HG03103 (cell line): ENCODE results near the gene HCLS1.
A peak's percentile ranks its signal among the peaks of the same experiment; 100 is the strongest.
"Not testable (repeated sequence)": the region's sequence is repeated elsewhere in the genome, so short reads cannot be mapped to it uniquely, and the experiment has no call there.

Experiments
- ATAC-seq: cut with Tn5 transposase; IDR thresholded peaks from one replicate; pipeline ENCODE4 v1.9.1; 2021; ENCODE audit warnings: low read depth; ENCODE audit not compliant: unreplicated experiment

Gene HCLS1

GRCh38 chr3:121660356-121661171, at the start of gene HCLS1:
HCLS1 (minus strand) TSS chr3:121660903; CDS start chr3:121658347, 2,556 bp downstream.
- ATAC-seq, result peak; percentile 75

- ATAC-seq, result no peak
Measured at GRCh38 chr3:121710347-121710746, 49.6 kb upstream of the HCLS1 start.

GRCh38 chr3:121707531-121708273, 47.0 kb upstream of the HCLS1 start:
- ATAC-seq, result no peak

GRCh38 chr3:121705541-121705940, 44.8 kb upstream of the HCLS1 start:
- no peak for ATAC-seq

GRCh38 chr3:121703973-121704372, 43.3 kb upstream of the HCLS1 start:
- ATAC-seq, result no peak

GRCh38 chr3:121698901-121699300, 38.2 kb upstream of the HCLS1 start:
- ATAC-seq, result no peak

- no peak for ATAC-seq
Measured at GRCh38 chr3:121698476-121698875, 37.8 kb upstream of the HCLS1 start.

- no peak for ATAC-seq
Measured at GRCh38 chr3:121696186-121696585, 35.5 kb upstream of the HCLS1 start.

- no peak for ATAC-seq
Measured at GRCh38 chr3:121692010-121692699, 31.5 kb upstream of the HCLS1 start.

GRCh38 chr3:121690777-121691405, 30.2 kb upstream of the HCLS1 start:
- ATAC-seq, result no peak

- ATAC-seq, result not testable (repeated sequence)
Measured at GRCh38 chr3:121688747-121689146, 28.0 kb upstream of the HCLS1 start.

GRCh38 chr3:121681792-121682191, 21.1 kb upstream of the HCLS1 start:
- ATAC-seq, result no peak

- ATAC-seq, result no peak
Measured at GRCh38 chr3:121677141-121677540, 16.4 kb upstream of the HCLS1 start.

- ATAC-seq, result no peak
Measured at GRCh38 chr3:121670676-121671075, 10.0 kb upstream of the HCLS1 start.

- ATAC-seq, result no peak
Measured at GRCh38 chr3:121667333-121667732, 6.6 kb upstream of the HCLS1 start.

- no peak for ATAC-seq
Measured at GRCh38 chr3:121665488-121665887, 4.8 kb upstream of the HCLS1 start.

GRCh38 chr3:121663171-121663847, 2.6 kb upstream of the HCLS1 start:
- ATAC-seq, result no peak

GRCh38 chr3:121662742-121663141, 2.0 kb upstream of the HCLS1 start:
- ATAC-seq, result no peak

GRCh38 chr3:121661376-121661775, 673 bp upstream of the HCLS1 start:
- no peak for ATAC-seq

GRCh38 chr3:121659586-121659985, 1.1 kb downstream of the HCLS1 start:
- ATAC-seq, result no peak
